ENCODE results near the gene TEKT5. TPM values are rescaled to one million over a fixed set of nuclear protein-coding genes. Genes with fewer than 3 reads are reported as not detected.
"Not testable (repeated sequence)": the region's sequence is repeated elsewhere in the genome, so short reads cannot be mapped to it uniquely, and the experiment has no call there.

The TEKT5 gene
- polyA plus RNA-seq, 10 donors, result 0.10 to 0.46 (median 0.22) TPM; not detected in 1

DNA sequence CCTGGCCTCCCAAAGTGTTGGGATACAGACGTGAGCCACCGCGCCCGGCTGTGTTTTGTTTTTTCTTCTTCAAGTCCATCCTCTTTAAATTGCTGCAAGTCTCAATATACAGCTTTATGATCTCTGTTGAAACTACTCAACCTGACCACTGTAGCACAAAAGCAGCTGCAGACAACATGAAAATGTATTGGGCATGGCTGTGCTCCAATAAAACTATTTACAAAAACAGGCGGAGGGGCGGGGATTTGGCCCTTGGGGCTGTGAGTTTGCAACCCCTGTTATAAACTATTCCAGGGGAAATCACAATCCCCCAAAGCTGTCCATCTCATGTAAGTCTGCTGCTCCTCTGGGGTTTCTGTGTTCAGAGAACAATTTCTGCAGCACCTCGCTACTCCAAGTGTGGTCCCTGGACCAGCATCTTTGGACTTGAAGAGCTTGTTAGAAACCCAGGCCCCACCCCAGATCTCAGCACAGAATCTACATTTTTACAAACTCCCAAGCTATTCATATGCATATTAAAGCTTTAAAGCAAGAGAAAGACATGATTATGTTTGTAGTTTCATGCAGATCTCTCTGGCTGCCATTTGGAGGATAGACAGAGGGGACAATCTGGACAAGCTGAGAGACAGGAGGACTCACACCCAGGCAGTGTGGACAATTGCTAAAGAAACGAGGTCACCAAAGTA, 33.6 kb downstream of the TEKT5 start:
- peak in 1 of 3 donors; percentile 31 for DNase-seq

DNA sequence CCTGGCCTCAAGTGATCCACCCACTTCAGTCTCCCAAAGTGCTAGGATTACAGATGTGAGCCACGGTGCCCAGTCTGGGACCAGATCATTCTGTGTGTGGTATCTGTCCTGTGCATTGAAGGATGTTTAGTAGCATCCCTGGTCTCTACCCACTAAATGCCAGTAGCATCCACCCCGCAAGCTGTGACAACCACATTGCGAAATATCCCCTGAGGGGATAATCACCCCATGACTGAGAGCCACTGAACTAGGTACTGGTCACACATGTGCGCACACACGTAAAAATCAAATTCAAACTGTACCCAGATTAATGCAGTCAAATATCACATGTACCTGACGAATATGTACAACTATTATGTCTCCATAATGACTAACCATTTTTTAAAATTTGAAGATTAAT, 35.8 kb downstream of the TEKT5 start:
- no peak for DNase-seq

- DNase-seq, result no peak
Measured at GRCh38 chr16:10657925-10658324, 36.8 kb downstream of the TEKT5 start.

DNA sequence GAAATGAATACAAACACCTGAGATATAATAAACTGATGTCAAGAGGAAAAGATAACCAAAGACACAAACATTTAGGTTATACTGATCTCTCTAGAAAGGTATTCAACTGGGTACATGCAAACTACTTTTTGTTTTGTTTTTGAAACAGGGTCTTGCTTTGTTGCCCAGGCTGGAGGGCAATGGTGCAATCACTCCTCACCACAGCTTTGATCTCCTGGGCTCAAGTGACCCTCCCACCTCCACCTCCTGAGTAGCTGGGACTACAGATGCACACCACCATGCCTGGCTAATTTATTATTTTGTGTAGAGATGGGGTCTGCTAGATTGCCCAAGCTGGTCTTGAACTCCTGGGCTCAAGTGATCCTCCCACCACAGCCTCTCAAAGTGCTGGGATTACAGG, 38.1 kb downstream of the TEKT5 start:
- DNase-seq, result no peak

DNA sequence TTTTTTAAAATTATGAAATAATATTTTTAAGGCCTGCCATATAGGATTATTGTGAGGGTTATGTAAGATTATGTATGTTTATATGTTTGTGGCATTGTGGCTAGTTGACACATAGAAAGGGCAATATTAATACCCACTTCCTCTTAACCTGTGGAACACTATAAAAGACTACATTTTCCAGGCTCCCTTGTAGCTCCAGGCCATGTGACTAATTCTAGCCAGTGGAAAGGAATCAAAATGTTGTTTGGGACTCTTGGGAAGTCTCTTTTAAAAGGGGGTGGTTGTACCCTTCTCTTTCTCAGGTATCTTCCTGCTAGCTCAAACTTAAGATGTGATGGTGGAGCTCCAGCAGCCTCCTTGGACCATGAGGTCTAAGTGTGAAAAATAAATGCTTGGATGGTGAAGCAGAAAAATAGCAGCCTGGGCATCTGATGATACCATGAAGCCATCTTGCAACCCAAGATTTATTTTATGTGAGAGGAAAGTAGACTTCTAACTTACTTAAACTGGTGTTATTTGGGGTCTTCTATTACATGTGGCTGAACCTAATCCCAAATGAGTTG, 39.2 kb downstream of the TEKT5 start:
- DNase-seq, result no peak

DNA sequence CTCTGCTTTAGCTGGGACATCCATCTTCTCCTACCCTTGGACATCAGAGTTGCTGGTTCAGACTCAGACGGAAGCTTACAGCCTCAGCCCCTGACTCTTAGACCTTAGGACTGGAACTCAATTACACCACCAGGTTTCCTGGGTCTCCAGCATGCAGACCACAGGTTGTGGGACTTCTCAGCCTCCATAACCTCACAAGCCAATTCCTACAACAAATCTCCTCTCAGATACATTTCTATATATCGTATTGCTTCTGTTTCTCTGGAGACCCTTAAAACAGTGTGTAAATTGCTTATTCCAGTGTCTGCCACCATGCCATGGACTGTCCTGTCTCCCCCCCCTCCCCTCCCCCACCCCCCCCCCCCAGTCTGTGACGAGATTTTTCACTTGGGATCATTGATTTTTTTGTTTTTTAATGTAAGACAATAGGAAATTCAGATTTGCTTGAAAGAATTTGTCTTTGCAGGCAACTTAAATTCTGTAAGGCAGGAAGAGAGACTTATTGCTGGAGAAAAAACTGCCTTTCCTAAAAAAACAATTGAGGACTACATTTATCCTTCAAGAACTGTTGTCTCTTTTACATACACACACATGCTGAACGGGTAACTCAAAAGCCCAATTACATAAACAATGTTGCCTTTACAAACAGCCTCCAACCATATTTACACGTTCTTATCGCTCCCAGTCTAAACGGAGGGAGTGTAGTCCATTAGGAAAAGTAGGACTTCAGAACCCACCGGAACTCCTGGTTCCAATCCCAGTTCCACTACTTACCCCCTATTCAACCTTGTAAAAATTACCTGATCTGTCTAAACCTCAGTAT, 39.9 kb downstream of the TEKT5 start:
- DNase-seq, result no peak

- no peak for DNase-seq
Measured at GRCh38 chr16:10652730-10653590, 41.8 kb downstream of the TEKT5 start.

DNA sequence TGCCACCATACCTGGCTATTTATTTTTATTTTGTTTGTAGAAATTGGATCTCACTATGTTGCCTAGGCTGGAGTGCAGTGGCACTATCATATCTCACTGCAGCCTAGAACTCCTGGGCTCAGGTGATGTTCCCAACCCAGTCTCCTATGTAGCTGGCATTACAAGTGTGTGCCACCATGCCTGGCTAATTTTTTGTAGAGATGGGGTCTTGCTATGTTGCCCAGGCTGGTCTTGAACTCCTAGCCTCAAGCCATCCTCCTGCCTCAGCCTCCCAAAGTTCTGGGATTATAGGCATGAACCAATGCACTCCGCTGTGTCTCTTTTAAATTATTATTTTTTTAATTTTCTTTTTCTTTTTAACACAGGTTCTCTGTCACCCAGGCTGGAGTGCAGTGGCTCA, 45.6 kb downstream of the TEKT5 start:
- DNase-seq, result not testable (repeated sequence)

GRCh38 chr16:10647721-10648296, 46.9 kb downstream of the TEKT5 start:
- DNase-seq, result no peak

DNA sequence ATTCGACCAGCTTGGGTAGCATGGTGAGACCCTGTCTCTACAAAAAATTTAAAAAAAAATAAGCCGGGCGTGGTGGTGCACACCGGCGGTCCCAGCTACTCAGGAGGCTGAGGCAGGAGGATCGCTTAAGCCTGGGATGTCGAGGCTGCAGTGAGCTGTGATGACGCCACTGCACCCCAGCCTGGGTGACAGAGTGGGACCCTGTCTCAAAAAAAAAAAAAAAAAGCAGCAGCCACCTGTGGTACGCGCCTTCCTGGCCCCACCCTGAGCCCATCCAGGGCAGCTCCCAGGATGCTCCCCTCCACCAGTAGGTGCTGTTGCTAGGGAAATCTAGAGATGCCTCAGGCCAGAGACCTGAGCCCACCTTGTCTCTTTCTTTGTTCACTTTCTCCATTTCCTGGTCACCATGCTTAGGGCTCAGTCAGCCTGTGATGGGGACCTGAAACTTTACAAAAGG, 47.4 kb downstream of the TEKT5 start:
- no peak for DNase-seq

- no peak for DNase-seq
Measured at GRCh38 chr16:10646581-10647263, 48.0 kb downstream of the TEKT5 start.

DNA sequence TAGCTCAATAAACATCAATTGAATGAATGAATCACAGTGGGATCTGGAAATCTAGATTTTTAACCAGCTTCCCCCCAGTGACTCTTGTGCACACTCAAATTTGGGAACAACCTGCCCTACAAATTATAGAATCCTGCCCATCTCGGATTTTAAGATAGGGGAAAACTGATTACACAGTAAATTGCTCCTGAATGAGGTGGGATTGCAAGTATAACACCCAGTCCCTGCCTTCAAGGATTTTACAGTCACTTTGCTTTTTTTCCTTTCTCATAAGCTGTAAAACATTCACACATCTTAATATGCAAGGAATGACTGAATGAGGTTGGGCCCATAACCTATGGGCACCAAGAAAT, 48.5 kb downstream of the TEKT5 start:
- no peak for DNase-seq

DNA sequence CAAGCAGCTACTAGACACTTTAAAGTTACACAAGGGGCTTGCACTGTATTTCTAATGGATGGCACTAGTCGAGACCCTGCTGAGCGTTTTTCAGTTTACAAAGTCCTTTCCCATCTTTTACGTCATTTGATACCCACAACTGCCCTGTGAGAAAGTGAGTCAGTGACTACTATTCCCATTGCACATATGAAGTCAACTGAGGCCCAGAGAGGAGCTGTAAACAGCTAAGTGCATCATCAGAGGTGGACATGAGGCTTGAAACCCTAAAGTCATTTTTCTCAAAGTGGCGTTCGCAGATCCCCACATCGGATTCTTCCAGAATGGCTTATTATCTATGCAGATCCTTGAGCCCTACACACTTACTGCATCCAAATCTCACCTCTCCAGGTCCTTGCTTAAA, 50.6 kb downstream of the TEKT5 start:
- no peak for DNase-seq

DNA sequence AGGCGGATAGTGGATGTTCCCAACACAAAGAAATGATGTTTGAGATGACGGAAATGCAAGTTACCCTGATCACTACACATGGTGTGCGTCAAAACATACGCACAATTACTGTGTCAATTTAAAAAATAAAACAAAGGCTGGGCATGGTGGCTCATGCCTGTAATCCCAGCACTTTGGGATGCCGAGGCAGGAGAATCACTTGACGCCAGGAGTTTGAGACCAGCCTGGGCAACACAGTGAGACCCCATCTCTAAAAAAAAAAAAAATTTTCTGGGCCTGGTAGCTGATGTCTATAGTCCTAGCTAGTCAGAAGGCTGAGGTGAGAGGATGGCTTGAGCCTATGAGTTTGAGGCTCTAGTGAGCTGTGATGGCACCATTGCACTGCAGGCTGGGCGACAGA, 51.8 kb downstream of the TEKT5 start:
- no peak for DNase-seq

DNA sequence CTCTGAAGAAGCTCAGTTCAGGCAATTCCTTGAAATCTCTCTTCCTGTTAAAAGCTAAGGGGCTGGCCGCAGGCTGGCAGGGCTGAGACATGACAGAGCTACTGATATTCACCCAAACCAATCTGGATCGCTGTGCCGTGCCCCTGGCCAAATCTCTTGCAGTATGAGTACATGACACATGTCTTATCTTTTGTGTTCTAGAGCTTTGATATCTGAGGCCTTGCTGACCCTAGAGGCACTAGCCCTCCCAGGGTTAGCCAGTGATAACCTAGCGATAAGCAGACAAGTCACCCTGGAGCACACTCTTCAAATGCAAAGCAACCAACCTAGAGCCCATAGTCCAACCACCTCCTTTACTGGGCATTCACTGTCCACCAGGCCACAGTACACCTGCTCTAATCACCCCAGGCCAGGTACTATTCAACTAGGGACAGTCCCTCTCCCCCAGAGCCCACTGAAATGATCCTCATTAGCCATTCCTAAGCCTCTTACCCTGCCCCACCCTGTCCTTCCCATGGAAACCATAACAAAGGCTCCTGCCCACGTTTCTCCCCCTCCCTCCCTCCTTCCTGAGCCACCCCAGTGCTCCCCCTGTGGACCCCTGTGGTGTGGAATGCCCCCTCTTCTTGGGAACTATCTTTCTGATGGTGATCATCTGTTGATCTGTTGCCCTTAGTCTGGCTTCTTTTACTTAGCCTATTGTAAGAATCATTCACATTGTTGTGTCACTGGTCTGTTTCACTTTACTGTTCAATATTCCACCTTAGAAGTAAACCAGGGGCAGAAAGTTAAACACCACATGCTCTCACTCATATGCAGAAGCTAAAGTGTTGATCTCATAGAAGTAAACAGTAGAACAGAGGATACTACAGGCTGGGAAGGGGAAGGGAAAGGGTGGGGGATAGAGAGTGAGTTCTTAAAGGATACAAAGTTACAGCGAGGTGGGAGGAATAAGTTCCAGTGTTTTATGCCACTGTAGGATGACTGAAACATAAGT, 52.5 kb downstream of the TEKT5 start:
- no peak for DNase-seq

GRCh38 chr16:10641555-10641952, 53.2 kb downstream of the TEKT5 start:
- DNase-seq, result no peak

DNA sequence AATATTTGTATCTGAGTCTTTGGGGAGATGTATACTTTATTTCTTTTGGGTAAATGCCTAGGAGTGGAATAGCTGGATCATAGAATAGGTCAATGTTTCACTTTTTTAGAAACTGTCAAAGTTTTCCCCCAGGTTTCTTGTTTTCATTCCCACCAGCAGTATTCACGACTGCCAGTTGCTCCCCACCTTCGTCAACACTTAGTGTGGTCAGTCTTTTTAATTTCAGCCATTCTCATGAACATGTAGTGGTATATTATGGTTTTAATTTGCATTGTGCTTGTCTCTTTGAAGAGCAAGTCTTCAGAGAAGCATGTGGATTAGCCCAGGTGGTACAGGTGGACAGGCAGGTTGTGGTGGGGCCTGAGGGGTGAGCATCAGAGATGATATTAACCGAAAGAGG, 53.8 kb downstream of the TEKT5 start:
- DNase-seq, result no peak

- no peak for DNase-seq
Measured at GRCh38 chr16:10638101-10638500, 56.6 kb downstream of the TEKT5 start.

DNA sequence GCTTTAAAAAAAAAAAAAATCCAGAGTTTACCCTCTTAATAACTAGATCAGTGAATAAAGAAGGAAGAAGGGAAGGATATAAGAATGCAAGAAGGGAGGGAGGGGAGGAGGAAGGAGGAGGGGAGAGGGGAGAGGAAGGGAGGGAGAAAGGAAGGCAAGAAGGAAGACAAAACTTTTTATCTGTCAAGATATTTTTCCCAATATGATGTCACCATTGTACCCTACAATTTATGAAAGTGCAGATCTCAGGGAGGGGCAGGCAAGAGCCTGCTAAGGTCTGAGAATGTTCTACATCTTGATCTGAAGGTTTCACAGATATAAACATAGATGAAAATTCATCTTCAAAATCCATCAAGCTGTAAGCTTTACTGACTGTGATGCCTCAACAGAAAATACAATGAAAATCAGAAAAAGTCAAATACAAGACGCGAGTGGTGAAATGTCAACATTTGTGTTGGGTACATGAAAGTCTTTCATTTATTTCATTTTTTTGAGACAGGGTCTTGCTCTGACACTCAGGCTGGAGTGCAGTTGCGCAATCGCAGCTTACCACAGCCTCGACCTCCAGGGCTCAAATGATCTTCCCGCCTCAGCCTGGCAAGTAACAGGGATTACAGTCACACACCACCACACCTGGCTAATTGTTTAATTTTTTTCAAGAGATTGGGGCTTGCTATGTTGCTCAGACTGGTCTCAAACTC, 57.2 kb downstream of the TEKT5 start:
- no peak for DNase-seq

All from muscle of back (tissue), 11 donors.